Measurements from ENCODE around the gene TTLL9.

The TTLL9 gene

DNA sequence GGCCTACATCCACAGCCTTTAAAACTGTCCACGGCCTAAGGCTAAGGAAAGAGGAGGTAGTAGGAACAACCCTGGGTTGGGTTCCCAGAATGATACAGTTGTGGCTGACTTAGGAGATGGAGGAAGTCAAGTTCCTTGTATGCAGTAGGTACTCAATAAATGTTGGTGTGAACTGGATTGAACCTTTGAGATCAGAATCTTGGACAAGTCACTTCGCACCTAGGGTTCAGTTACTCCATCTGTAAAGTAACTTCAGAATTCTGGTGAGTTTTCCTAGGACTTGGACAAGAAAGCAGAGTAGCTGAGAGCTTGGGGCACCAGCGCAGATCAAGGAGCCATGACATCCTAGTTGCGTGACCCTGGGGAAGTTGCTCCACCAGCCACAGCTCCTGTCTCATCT is 106.6 kb downstream of the TTLL9 start:
- DNase-seq (ENCODE audit: low read depth in 2 of 2), result no peak

GRCh38 chr20:31979713-31980426 is 109.4 kb downstream of the TTLL9 start:
- no peak for DNase-seq (ENCODE audit: low read depth in 2 of 2)

DNA sequence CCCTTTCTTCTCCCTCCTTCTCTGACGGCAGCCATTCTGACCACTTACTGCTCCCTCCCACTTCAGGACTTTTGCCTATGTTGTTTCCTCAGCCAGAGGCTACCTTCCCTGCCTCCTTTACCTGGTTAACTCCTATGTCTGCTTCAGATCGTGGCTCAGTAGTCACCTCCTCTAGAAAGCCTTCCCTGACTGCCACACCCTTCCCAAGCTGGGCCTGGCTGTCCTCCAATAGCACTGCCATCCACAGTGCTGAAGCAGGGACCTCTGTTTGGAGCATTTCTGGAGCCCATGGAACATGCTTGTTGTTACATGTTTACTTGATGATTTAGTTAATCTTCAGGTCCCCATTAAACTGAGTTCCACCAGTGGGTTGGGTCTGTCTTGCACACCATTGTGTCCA is 111.3 kb downstream of the TTLL9 start:
- no peak for DNase-seq (ENCODE audit: low read depth in 2 of 2)

- no peak for DNase-seq (ENCODE audit: low read depth in 2 of 2)
Measured at GRCh38 chr20:31984981-31985471, 114.6 kb downstream of the TTLL9 start.

DNA sequence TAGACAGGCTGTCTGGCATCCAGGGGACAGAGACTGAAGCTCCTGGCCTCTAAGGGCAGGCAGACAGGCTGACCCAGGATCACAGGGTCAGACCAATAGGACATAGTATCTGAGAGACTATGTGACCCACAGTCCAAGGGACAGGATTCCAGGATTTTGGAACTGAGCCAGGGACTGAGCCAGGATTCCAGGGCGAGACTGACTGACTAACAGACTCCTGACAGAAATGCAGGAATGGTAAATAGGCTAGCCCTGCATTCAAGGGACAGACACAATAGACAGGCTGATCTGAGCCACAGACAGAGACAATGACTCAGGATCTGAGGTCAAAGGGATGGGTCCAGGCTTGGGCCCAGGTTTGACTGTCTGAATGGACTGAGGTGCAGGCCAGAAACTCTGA is 117.3 kb downstream of the TTLL9 start:
- DNase-seq (ENCODE audit: low read depth in 2 of 2), result no peak

- DNase-seq (ENCODE audit: low read depth in 2 of 2), result no peak
Measured at GRCh38 chr20:31988430-31989015, 118.1 kb downstream of the TTLL9 start.

DNA sequence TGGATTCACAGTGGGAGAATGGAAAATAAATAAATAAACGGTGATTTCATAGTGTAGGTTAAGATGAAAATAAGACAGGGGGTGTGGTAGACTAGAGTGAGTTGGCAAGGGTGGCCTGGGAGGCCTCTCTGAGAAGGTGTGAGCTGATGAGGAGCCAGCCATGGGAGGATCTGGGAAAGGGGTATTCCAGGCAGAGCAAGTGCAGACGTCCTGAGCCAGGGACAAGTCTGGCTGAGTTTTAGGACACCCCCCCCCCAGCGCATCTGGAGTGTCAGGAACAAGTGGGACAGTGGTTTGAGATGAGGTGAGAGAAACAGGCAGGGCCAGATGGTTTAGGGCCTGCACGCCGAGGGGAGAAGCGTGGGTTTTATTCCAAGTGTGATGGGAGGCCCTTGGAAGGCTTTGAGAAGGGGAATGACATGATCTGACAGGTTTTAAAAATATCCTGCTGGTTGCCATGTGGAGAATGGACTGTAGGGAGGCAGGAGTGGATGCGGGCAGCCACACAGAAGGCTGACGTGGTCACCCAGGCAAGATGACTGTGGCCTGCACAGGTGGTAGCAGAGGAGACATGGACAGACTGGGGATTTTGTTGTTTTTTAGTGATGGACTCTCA is 118.7 kb downstream of the TTLL9 start:
- no peak for DNase-seq (ENCODE audit: low read depth in 2 of 2)

- DNase-seq (ENCODE audit: low read depth in 2 of 2), result no peak
Measured at GRCh38 chr20:31990641-31991338, 120.4 kb downstream of the TTLL9 start.

- no peak for DNase-seq (ENCODE audit: low read depth in 2 of 2)
Measured at GRCh38 chr20:31991339-31991705, 120.9 kb downstream of the TTLL9 start.

DNA sequence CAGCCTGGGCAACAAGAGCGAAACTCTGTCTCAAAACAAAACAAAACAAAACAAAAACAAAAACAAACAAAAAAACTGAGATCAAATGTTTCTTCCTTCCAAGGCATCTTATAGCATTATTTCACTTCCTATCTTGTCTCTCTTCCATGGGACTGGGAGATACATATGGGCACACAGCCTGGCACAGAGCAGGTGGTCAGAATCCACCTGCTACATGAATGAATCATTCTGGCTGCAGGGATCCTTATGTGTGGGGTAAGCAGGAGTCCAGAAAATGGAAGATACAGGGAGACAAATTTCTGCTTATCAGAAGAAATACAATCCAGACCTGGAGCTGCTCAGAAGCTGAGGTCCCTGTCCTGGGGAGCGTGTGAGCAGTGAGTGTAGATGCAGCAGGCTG is 121.7 kb downstream of the TTLL9 start:
- DNase-seq (ENCODE audit: low read depth in 2 of 2), result no peak

Measured in stimulated activated CD8-positive, alpha-beta memory T cell treated with anti-CD3 and anti-CD28 coated beads, Interleukin-15, amount 100 ng/mL, for 48 hours (primary cell).